ENCODE results near the gene EXOG. TPM values are rescaled to one million over a fixed set of nuclear protein-coding genes. Genes with fewer than 3 reads are reported as not detected.

The EXOG gene
- total and polyA plus RNA-seq, 4 donors, result 5.8 to 17.2 (median 12.6) TPM

DNA sequence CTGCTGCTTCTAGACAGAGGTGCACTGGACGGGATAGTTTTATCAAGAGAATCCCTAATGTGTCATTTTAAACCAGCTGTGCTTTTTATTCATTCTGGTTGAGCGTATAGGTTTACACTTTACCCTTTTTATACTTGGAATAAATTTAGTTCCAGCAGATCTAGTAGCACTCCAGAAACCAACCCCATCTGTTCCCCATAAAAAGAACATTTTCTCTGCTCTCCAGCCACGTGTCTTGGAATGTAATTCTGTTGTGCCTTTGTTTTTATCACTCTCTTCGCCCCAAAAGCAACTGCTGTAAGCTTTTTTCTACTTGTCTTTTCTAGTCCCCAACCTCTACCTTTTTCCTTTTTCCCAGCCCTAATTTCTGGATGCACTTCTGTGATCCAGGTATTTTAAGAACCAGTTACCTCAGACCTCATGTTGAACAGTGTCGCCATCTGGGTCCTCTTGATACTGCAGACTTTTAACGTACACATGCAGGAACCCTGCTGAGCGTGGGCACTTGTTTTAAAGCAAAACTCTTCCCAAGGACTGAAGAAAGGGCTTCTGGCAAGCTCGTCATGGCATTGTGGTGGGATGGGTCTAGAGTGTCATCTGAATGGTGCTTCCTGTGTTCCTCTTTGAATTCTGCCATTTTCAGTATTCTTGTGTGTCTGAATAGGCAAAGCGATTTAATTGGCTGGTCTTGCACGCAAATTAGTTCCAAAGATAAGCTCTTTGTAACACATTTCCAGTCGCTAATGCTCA, 5.7 kb upstream of the EXOG start:
- no peaks in the 10 kb centered on the region for H3K9me3 ChIP-seq (ENCODE audit: control insufficient read depth, low read length)
- no peaks in the 10 kb centered on the region for H3K27me3 ChIP-seq (ENCODE audit: control insufficient read depth in 1 of 2, insufficient read depth in 2 of 2, low read length in 1 of 2)
- ATAC-seq (ENCODE audit: low FRiP score) (no peak), DNase-seq (no peak)
- H3K27ac ChIP-seq (ENCODE audit: low read depth in 1 of 2, low read length in 2 of 2), result no peak overlapping the region
- peaks cover 0 to 6% of the 10 kb centered on the region in 2 donors for H3K36me3 ChIP-seq (ENCODE audit: control insufficient read depth in 1 of 2, insufficient read depth in 2 of 2, low read length in 1 of 2)
- no peak overlapping the region for H3K4me3 ChIP-seq (ENCODE audit: low read length in 2 of 2)
- no peaks in the 10 kb centered on the region for H3K4me1 ChIP-seq (ENCODE audit: control insufficient read depth in 1 of 2, insufficient read depth in 2 of 2, low read length in 2 of 2)
- intact Hi-C loops (cut with DNase I), result no loop called here
- WGBS, 2 donors, result 85 to 89% methylated on average over 11 of the region's 11 CpGs

- H3K27me3 ChIP-seq (ENCODE audit: control insufficient read depth in 1 of 2, insufficient read depth in 2 of 2, low read length in 1 of 2), result no peaks in the 10 kb centered on the region
- no peaks in the 10 kb centered on the region for H3K9me3 ChIP-seq (ENCODE audit: control insufficient read depth, low read length)
- H3K4me1 ChIP-seq (ENCODE audit: control insufficient read depth in 1 of 2, insufficient read depth in 2 of 2, low read length in 2 of 2), result no peaks in the 10 kb centered on the region
- H3K27ac ChIP-seq (ENCODE audit: low read depth in 1 of 2, low read length in 2 of 2), result no peak overlapping the region
- 92 to 93% methylated on average over 6 of the region's 6 CpGs for WGBS, 2 donors
- ATAC-seq (ENCODE audit: low FRiP score) (no peak), DNase-seq (no peak)
- H3K36me3 ChIP-seq (ENCODE audit: control insufficient read depth in 1 of 2, insufficient read depth in 2 of 2, low read length in 1 of 2), result peaks cover 0 to 6% of the 10 kb centered on the region in 2 donors
- intact Hi-C loops (cut with DNase I), result no loop called here
- no peak overlapping the region for H3K4me3 ChIP-seq (ENCODE audit: low read length in 2 of 2)
Measured at GRCh38 chr3:38491215-38491614, 4.9 kb upstream of the EXOG start.

DNA sequence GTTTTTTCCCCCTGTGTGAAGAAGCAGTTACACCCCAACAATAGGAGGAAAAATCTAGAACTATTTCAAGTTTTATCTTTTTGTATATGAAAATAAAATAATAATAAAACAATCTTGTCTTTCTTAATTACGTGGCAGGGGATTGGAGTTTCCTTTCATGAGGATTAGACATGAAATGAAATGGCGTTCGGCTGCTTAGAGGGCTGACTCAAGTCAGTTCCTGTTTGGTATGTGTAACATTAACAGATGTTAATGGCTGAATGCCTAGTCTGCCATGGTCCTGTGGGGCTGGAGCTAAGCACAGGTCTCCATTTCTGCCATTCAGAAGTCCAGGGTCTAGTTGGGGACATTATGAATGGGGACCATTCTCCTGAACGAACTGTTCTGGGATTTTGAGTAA, 3.1 kb upstream of the EXOG start:
- intact Hi-C loops (cut with DNase I), result no loop called here
- ATAC-seq (ENCODE audit: low FRiP score), result no peak

DNA sequence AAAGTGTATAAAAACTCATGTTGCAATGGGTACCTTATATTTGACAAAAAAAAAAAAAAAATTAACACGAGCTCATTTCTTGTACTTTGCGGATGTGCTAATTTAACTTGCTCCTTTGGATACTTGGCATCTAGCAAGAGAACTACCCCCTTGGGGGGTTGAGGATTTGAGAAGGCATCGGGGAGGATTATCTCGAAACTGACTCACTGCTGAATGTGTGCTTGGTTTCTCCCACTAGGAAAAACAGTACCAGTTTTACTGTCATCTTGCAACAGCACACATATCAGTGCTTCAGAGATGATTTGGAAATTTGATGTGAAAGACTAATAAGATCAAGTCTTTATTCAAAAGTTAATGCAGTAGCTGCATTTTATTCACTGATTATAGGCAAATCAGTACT, 891 bp downstream of the EXOG start:
- no peaks in the 10 kb centered on the region for H3K36me3 ChIP-seq (ENCODE audit: control insufficient read depth in 1 of 2, insufficient read depth in 2 of 2, low read length in 1 of 2)
- ATAC-seq (ENCODE audit: low FRiP score), result no peak
- H3K9me3 ChIP-seq (ENCODE audit: control insufficient read depth, low read length), result no peaks in the 10 kb centered on the region
- DNase-seq, result no peak
- 19 to 23% methylated on average over 4 of the region's 4 CpGs for WGBS, 2 donors
- H3K4me3 ChIP-seq (ENCODE audit: low read length in 2 of 2), result peak overlapping the region; percentile 64 to 96
- intact Hi-C loops (cut with DNase I), result no loop called here
- H3K4me1 ChIP-seq (ENCODE audit: control insufficient read depth in 1 of 2, insufficient read depth in 2 of 2, low read length in 2 of 2), result no peaks in the 10 kb centered on the region
- no peaks in the 10 kb centered on the region for H3K27me3 ChIP-seq (ENCODE audit: control insufficient read depth in 1 of 2, insufficient read depth in 2 of 2, low read length in 1 of 2)
- no peak overlapping the region for H3K27ac ChIP-seq (ENCODE audit: low read depth in 1 of 2, low read length in 2 of 2)

More for the DNA sequence above, 3.1 kb upstream of the EXOG start:
- no peak overlapping the region for H3K27ac ChIP-seq (ENCODE audit: low read depth in 1 of 2, low read length in 2 of 2)
- no peak overlapping the region for H3K4me3 ChIP-seq (ENCODE audit: low read length in 2 of 2)
- no peaks in the 10 kb centered on the region for H3K9me3 ChIP-seq (ENCODE audit: control insufficient read depth, low read length)
- no peak for DNase-seq
- peaks cover 0 to 4% of the 10 kb centered on the region in 2 donors for H3K36me3 ChIP-seq (ENCODE audit: control insufficient read depth in 1 of 2, insufficient read depth in 2 of 2, low read length in 1 of 2)
- 64 to 78% methylated on average over 4 of the region's 4 CpGs for WGBS, 2 donors
- H3K4me1 ChIP-seq (ENCODE audit: control insufficient read depth in 1 of 2, insufficient read depth in 2 of 2, low read length in 2 of 2), result no peaks in the 10 kb centered on the region
- no peaks in the 10 kb centered on the region for H3K27me3 ChIP-seq (ENCODE audit: control insufficient read depth in 1 of 2, insufficient read depth in 2 of 2, low read length in 1 of 2)

GRCh38 chr3:38500688-38501417, 4.7 kb downstream of the EXOG start:
- WGBS, 2 donors, result 26 to 34% methylated on average over 2 of the region's 2 CpGs
- H3K27ac ChIP-seq (ENCODE audit: low read depth in 1 of 2, low read length in 2 of 2), result no peak overlapping the region
- no peaks in the 10 kb centered on the region for H3K36me3 ChIP-seq (ENCODE audit: control insufficient read depth in 1 of 2, insufficient read depth in 2 of 2, low read length in 1 of 2)
- H3K4me1 ChIP-seq (ENCODE audit: control insufficient read depth in 1 of 2, insufficient read depth in 2 of 2, low read length in 2 of 2), result no peaks in the 10 kb centered on the region
- intact Hi-C loops (cut with DNase I), result no loop called here
- no peaks in the 10 kb centered on the region for H3K9me3 ChIP-seq (ENCODE audit: control insufficient read depth, low read length)
- DNase-seq (no peak), ATAC-seq (ENCODE audit: low FRiP score) (no peak)
- no peak overlapping the region for H3K4me3 ChIP-seq (ENCODE audit: low read length in 2 of 2)
- H3K27me3 ChIP-seq (ENCODE audit: control insufficient read depth in 1 of 2, insufficient read depth in 2 of 2, low read length in 1 of 2), result no peaks in the 10 kb centered on the region

GRCh38 chr3:38507120-38507519, 11.0 kb downstream of the EXOG start:
- Histone ChIP-seq H3K27me3 (ENCODE audit: control insufficient read depth in 1 of 2, insufficient read depth in 2 of 2, low read length in 1 of 2) (no peaks in the 10 kb centered on the region), H3K36me3 (ENCODE audit: control insufficient read depth in 1 of 2, insufficient read depth in 2 of 2, low read length in 1 of 2) (peaks cover 0 to 2% of the 10 kb centered on the region in 2 donors), H3K4me3 (ENCODE audit: low read length in 2 of 2) (no peak overlapping the region), H3K9me3 (ENCODE audit: control insufficient read depth, low read length) (no peaks in the 10 kb centered on the region), H3K27ac (ENCODE audit: low read depth in 1 of 2, low read length in 2 of 2) (no peak overlapping the region), H3K4me1 (ENCODE audit: control insufficient read depth in 1 of 2, insufficient read depth in 2 of 2, low read length in 2 of 2) (peaks cover 0 to 2% of the 10 kb centered on the region in 2 donors)
- no peak for ATAC-seq (ENCODE audit: low FRiP score)
- intact Hi-C loops (cut with DNase I), result no loop called here
- DNase-seq, result no peak
- 89 to 92% methylated on average over 2 of the region's 2 CpGs for whole genome bisulfite sequencing, 2 donors

DNA sequence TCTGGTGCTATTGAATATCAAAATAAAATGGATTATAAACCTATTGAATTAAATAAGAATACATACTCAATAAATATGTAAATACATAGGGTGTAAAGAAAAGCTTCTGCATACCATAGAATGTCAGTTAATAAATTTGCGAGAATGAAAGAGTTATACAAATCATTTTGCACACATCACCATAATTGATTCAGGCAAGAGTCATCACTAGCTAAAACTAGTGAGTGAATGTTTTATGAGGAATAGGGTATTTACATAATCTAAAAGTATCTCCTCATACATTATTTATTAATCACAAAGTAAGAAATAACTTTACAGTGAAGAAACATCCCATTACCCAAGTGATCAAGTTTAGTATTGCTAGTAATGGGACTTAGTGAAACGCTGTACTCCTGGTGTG, 13.6 kb downstream of the EXOG start:
- Histone ChIP-seq H3K36me3 (ENCODE audit: control insufficient read depth in 1 of 2, insufficient read depth in 2 of 2, low read length in 1 of 2) (peaks cover 0 to 2% of the 10 kb centered on the region in 2 donors), H3K27me3 (ENCODE audit: control insufficient read depth in 1 of 2, insufficient read depth in 2 of 2, low read length in 1 of 2) (no peaks in the 10 kb centered on the region), H3K9me3 (ENCODE audit: control insufficient read depth, low read length) (no peaks in the 10 kb centered on the region), H3K4me1 (ENCODE audit: control insufficient read depth in 1 of 2, insufficient read depth in 2 of 2, low read length in 2 of 2) (peaks cover 0 to 2% of the 10 kb centered on the region in 2 donors), H3K4me3 (ENCODE audit: low read length in 2 of 2) (no peak overlapping the region), H3K27ac (ENCODE audit: low read depth in 1 of 2, low read length in 2 of 2) (no peak overlapping the region)
- ATAC-seq (ENCODE audit: low FRiP score) (no peak), DNase-seq (no peak)
- intact Hi-C loops (cut with DNase I), result loop anchor here in 1 of 2 donors (10.0 kb wide), 1 partner anchor 495 kb away; no protein-coding TSS in a partner anchor
- WGBS, 2 donors, result 85 to 86% methylated on average over 2 of the region's 2 CpGs

- Histone ChIP-seq H3K27ac (ENCODE audit: low read depth in 1 of 2, low read length in 2 of 2) (no peak overlapping the region), H3K36me3 (ENCODE audit: control insufficient read depth in 1 of 2, insufficient read depth in 2 of 2, low read length in 1 of 2) (peaks cover 0 to 2% of the 10 kb centered on the region in 2 donors), H3K4me1 (ENCODE audit: control insufficient read depth in 1 of 2, insufficient read depth in 2 of 2, low read length in 2 of 2) (peaks cover 0 to 2% of the 10 kb centered on the region in 2 donors), H3K9me3 (ENCODE audit: control insufficient read depth, low read length) (no peaks in the 10 kb centered on the region), H3K4me3 (ENCODE audit: low read length in 2 of 2) (no peak overlapping the region), H3K27me3 (ENCODE audit: control insufficient read depth in 1 of 2, insufficient read depth in 2 of 2, low read length in 1 of 2) (no peaks in the 10 kb centered on the region)
- ATAC-seq (ENCODE audit: low FRiP score) (no peak), DNase-seq (no peak)
- intact Hi-C loops (cut with DNase I), result loop anchor here in 1 of 2 donors (10.0 kb wide), 1 partner anchor 494 kb away; no protein-coding TSS in a partner anchor
Measured at GRCh38 chr3:38510631-38511030, 14.5 kb downstream of the EXOG start.
